HEK293 (cell line): Measurements from ENCODE around the gene GABBR2.

Source experiments
- SP7 ChIP-seq: fragments of 450-650 bp; formaldehyde crosslinking; IDR thresholded peaks from 2 replicates; pipeline ENCODE4 v1.5.1; 2016; ENCODE audit warnings: missing biosample characterization, missing genetic modification characterization
- ZNF521 ChIP-seq: fragments of 450-650 bp; formaldehyde crosslinking; IDR thresholded peaks from 2 replicates; pipeline ENCODE4 v1.5.1; 2017; ENCODE audit warnings: missing biosample characterization, mild to moderate bottlenecking, missing genetic modification characterization
- ZNF776 ChIP-seq: fragments of 450-650 bp; formaldehyde crosslinking; IDR thresholded peaks from 2 replicates; pipeline ENCODE4 v1.5.0; 2017; ENCODE audit warnings: missing biosample characterization, missing genetic modification characterization, borderline replicate concordance
- TF ChIP-seq, protein P1 (sequence below): fragments of 450-650 bp; formaldehyde crosslinking; IDR thresholded peaks from 2 replicates; pipeline ENCODE4 v1.5.1; 2016; ENCODE audit warnings: missing biosample characterization, missing genetic modification characterization
- TF ChIP-seq, protein P2 (sequence below): fragments of 450-650 bp; formaldehyde crosslinking; IDR thresholded peaks from 2 replicates; pipeline ENCODE4 v1.5.1; 2016; ENCODE audit warnings: missing biosample characterization, missing genetic modification characterization

- TF ChIP-seq, protein P1, sequence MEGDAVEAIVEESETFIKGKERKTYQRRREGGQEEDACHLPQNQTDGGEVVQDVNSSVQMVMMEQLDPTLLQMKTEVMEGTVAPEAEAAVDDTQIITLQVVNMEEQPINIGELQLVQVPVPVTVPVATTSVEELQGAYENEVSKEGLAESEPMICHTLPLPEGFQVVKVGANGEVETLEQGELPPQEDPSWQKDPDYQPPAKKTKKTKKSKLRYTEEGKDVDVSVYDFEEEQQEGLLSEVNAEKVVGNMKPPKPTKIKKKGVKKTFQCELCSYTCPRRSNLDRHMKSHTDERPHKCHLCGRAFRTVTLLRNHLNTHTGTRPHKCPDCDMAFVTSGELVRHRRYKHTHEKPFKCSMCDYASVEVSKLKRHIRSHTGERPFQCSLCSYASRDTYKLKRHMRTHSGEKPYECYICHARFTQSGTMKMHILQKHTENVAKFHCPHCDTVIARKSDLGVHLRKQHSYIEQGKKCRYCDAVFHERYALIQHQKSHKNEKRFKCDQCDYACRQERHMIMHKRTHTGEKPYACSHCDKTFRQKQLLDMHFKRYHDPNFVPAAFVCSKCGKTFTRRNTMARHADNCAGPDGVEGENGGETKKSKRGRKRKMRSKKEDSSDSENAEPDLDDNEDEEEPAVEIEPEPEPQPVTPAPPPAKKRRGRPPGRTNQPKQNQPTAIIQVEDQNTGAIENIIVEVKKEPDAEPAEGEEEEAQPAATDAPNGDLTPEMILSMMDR (tag by site-specific recombination), result no peak
- TF ChIP-seq ZNF521 (tag by site-specific recombination), result no peak
- no peak for TF ChIP-seq ZNF776 (tag by site-specific recombination)
- TF ChIP-seq, protein P2, sequence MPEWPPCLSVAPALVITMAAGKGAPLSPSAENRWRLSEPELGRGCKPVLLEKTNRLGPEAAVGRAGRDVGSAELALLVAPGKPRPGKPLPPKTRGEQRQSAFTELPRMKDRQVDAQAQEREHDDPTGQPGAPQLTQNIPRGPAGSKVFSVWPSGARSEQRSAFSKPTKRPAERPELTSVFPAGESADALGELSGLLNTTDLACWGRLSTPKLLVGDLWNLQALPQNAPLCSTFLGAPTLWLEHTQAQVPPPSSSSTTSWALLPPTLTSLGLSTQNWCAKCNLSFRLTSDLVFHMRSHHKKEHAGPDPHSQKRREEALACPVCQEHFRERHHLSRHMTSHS, result no peak
- TF ChIP-seq SP7 (tag by site-specific recombination), result no peak
Measured at GRCh38 chr9:98596486-98596885, 112.2 kb downstream of the GABBR2 start.
